ENCODE results near the gene SLC25A21.

The SLC25A21 gene

GRCh38 chr14:36857136-36857535, 315.3 kb downstream of the SLC25A21 start:
- DNase-seq (ENCODE audit: low spot score): no peak
- TF ChIP-seq, protein P1, sequence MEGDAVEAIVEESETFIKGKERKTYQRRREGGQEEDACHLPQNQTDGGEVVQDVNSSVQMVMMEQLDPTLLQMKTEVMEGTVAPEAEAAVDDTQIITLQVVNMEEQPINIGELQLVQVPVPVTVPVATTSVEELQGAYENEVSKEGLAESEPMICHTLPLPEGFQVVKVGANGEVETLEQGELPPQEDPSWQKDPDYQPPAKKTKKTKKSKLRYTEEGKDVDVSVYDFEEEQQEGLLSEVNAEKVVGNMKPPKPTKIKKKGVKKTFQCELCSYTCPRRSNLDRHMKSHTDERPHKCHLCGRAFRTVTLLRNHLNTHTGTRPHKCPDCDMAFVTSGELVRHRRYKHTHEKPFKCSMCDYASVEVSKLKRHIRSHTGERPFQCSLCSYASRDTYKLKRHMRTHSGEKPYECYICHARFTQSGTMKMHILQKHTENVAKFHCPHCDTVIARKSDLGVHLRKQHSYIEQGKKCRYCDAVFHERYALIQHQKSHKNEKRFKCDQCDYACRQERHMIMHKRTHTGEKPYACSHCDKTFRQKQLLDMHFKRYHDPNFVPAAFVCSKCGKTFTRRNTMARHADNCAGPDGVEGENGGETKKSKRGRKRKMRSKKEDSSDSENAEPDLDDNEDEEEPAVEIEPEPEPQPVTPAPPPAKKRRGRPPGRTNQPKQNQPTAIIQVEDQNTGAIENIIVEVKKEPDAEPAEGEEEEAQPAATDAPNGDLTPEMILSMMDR (IDR thresholded peaks at IDR 0.05; ENCODE audit: extremely low read depth, insufficient read depth, missing control alignments): no peak
- in situ Hi-C loops (cut with MboI; ENCODE audit: low pct_unique_long_range_greater_than_20kb, low sequenced_read_pairs, unreplicated experiment): no loop called here

DNA sequence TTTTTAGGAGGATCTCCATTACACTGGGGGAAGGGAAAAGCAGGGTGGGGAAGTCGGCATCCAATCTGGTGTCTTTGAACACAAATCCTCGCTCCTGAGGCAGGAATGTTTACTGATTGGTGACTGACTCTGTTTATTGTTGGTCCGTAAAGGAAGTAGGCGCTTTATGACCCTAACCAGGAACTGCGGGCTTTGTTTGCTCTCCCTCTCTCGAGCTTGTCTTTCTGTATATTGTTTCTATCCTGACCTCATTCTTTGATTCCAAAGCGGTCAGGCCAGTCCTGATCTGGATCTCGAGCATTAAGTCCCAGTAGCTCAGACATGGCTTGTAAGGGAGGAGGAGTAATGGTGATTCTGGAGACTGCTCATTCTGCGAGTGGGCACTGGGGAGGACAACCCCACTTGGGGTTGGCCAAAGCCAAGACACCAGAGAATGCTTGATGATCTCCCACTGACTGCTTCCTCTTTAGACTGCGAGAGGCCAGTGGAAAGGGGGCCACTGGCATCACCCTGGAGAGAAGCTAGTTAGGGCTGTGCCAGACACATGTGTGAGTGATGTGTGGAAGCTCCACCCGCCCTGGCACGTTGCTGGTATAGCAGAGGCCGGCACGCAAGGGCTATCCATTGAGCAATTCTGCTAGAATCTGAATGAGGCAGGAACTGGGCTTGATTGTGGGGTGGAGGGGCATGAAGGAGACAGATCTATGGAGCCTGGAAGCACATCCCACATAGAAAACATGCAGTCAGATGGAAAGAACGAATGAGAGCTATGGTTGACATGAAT, 316.1 kb downstream of the SLC25A21 start:
- TF ChIP-seq, protein P1 (IDR thresholded peaks at IDR 0.05; ENCODE audit: extremely low read depth, insufficient read depth, missing control alignments): no peak
- in situ Hi-C loops (cut with MboI; ENCODE audit: low pct_unique_long_range_greater_than_20kb, low sequenced_read_pairs, unreplicated experiment): no loop called here
- no peak for DNase-seq (ENCODE audit: low spot score)

DNA sequence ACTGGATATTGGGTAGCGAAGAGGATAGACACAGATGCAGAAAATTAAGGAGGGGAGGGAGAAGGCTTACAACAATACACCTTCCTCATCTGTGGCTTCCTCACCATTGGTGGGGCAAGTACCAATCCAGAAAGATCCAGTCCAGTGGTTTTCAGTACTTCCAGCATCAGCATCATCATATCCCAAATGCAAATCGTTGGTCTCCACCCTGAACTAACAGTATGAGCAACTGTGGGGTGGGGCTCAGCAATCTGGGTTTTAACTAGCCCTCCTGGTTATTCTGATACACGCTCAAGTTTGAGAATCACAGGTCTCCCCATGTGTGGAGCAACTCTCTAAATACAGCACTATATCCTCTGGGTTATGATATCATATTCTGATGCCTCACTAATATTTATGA, 317.0 kb downstream of the SLC25A21 start:
- in situ Hi-C loops (cut with MboI; ENCODE audit: low pct_unique_long_range_greater_than_20kb, low sequenced_read_pairs, unreplicated experiment): no loop called here
- DNase-seq (ENCODE audit: low spot score): no peak
- TF ChIP-seq, protein P1 (IDR thresholded peaks at IDR 0.05; ENCODE audit: extremely low read depth, insufficient read depth, missing control alignments): no peak

DNA sequence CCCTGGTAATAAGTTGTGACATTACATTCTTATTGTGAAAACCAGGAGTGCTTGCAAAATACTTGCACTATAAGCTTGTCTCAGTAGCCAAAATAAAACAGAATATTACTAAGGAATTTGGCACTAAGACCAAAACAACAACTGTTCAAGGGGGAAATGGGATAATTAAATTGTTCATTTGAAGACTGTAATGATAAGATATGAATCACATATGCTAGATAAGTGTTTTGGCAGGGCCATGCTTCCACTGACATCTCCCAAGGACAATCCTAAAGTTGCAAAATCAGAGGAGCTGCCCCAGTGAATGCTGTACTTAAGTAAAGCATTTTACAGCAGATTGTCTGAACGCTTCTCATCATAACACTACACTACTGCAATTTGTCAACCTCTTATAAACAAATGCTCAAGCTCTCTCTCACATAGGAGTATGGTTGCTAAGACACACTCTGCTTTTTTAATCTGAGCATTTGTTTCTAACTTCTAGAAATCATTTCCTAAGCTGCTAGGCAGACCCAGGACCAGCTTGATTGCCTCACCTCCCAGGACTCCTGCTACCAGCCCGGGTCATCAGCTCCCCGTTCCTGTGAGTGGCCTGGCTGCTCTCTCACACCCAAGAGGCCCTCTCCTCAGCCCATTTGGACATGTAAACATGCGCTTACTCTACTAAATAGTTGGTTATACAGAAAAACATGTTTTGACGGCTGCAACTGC, 319.3 kb downstream of the SLC25A21 start:
- no peak for DNase-seq (ENCODE audit: low spot score)
- TF ChIP-seq, protein P1 (IDR thresholded peaks at IDR 0.05; ENCODE audit: extremely low read depth, insufficient read depth, missing control alignments): no peak
- in situ Hi-C loops (cut with MboI; ENCODE audit: low pct_unique_long_range_greater_than_20kb, low sequenced_read_pairs, unreplicated experiment): no loop called here

DNA sequence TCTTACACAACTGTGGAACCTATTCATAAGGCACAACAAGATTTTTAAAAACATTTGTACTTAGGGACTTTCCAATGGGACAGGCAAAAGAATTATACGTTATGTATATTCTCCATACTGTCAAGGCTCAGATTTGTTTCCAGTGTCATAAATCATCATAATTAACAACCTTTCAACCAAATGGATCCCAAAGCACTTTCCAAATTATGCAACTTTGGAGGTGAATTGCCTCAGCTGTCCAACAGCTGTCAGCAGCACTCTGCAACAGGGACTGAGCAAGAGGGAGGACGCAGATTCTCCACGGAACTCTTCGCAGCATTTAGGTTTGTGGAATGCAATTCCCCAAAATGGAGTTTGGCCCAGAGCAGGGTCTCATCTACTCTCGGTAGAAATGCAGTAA, 324.2 kb downstream of the SLC25A21 start:
- in situ Hi-C loops (cut with MboI; ENCODE audit: low pct_unique_long_range_greater_than_20kb, low sequenced_read_pairs, unreplicated experiment): no loop called here
- DNase-seq (ENCODE audit: low spot score): no peak
- TF ChIP-seq, protein P1 (IDR thresholded peaks at IDR 0.05; ENCODE audit: extremely low read depth, insufficient read depth, missing control alignments): no peak

GRCh38 chr14:36847366-36847765, 325.0 kb downstream of the SLC25A21 start:
- TF ChIP-seq, protein P1 (IDR thresholded peaks at IDR 0.05; ENCODE audit: extremely low read depth, insufficient read depth, missing control alignments): no peak
- no peak for DNase-seq (ENCODE audit: low spot score)
- in situ Hi-C loops (cut with MboI; ENCODE audit: low pct_unique_long_range_greater_than_20kb, low sequenced_read_pairs, unreplicated experiment): no loop called here
